GM21619 (cell line): ENCODE results near the gene RETREG2.

Source experiments
- ATAC-seq: cut with Tn5 transposase; IDR thresholded peaks from one replicate; pipeline ENCODE4 v1.9.1; 2021; ENCODE audit not compliant: unreplicated experiment

RETREG2 gene

GRCh38 chr2:219177552-219178376 lies at the start of gene RETREG2:
RETREG2 (plus strand) TSS chr2:219178275; CDS start chr2:219178353, 78 bp downstream.
- ATAC-seq = peak; percentile 40

GRCh38 chr2:219128396-219128795 lies 49.7 kb upstream of the RETREG2 start:
- no peak for ATAC-seq

GRCh38 chr2:219129589-219129988 lies 48.5 kb upstream of the RETREG2 start:
- no peak for ATAC-seq

- no peak for ATAC-seq
Measured at GRCh38 chr2:219131327-219131726, 46.7 kb upstream of the RETREG2 start.

- ATAC-seq = no peak
Measured at GRCh38 chr2:219131744-219132143, 46.3 kb upstream of the RETREG2 start.

GRCh38 chr2:219133976-219134375 lies 44.1 kb upstream of the RETREG2 start:
- ATAC-seq = no peak

GRCh38 chr2:219140722-219141121 lies 37.4 kb upstream of the RETREG2 start:
- ATAC-seq = no peak

GRCh38 chr2:219142329-219142728 lies 35.7 kb upstream of the RETREG2 start:
- no peak for ATAC-seq

GRCh38 chr2:219149667-219150066 lies 28.4 kb upstream of the RETREG2 start:
- no peak for ATAC-seq

- ATAC-seq = no peak
Measured at GRCh38 chr2:219155054-219155644, 22.9 kb upstream of the RETREG2 start.

- ATAC-seq = no peak
Measured at GRCh38 chr2:219157396-219157795, 20.7 kb upstream of the RETREG2 start.

GRCh38 chr2:219158025-219158424 lies 20.1 kb upstream of the RETREG2 start:
- ATAC-seq = no peak

GRCh38 chr2:219158586-219158985 lies 19.5 kb upstream of the RETREG2 start:
- no peak for ATAC-seq

- no peak for ATAC-seq
Measured at GRCh38 chr2:219159771-219160185, 18.3 kb upstream of the RETREG2 start.

GRCh38 chr2:219160186-219161017 lies 17.7 kb upstream of the RETREG2 start, which contains the start of gene NHEJ1:
NHEJ1 (minus strand) TSS chr2:219160815; CDS start chr2:219158362, 2,453 bp downstream.
- peak; percentile 87 for ATAC-seq

- no peak for ATAC-seq
Measured at GRCh38 chr2:219161097-219161496, 17.0 kb upstream of the RETREG2 start.

GRCh38 chr2:219163156-219163555 lies 14.9 kb upstream of the RETREG2 start:
- ATAC-seq = no peak

GRCh38 chr2:219165058-219165911 lies 12.8 kb upstream of the RETREG2 start:
- ATAC-seq = no peak

- no peak for ATAC-seq
Measured at GRCh38 chr2:219167997-219168396, 10.1 kb upstream of the RETREG2 start.

GRCh38 chr2:219168526-219168925 lies 9.5 kb upstream of the RETREG2 start:
- ATAC-seq = no peak

GRCh38 chr2:219168932-219169331 lies 9.1 kb upstream of the RETREG2 start:
- ATAC-seq = no peak
